ENCODE results near the gene APEH. TPM values are rescaled to one million over a fixed set of nuclear protein-coding genes. Genes with fewer than 3 reads are reported as not detected.
A peak's percentile ranks its signal among the peaks of the same experiment; 100 is the strongest.

Gene APEH
- total and polyA plus RNA-seq, 2 of the 13 experiments (the other 11 are each of a cell fraction or from before 2014, with no cell fraction given), result 116 to 130 TPM

DNA sequence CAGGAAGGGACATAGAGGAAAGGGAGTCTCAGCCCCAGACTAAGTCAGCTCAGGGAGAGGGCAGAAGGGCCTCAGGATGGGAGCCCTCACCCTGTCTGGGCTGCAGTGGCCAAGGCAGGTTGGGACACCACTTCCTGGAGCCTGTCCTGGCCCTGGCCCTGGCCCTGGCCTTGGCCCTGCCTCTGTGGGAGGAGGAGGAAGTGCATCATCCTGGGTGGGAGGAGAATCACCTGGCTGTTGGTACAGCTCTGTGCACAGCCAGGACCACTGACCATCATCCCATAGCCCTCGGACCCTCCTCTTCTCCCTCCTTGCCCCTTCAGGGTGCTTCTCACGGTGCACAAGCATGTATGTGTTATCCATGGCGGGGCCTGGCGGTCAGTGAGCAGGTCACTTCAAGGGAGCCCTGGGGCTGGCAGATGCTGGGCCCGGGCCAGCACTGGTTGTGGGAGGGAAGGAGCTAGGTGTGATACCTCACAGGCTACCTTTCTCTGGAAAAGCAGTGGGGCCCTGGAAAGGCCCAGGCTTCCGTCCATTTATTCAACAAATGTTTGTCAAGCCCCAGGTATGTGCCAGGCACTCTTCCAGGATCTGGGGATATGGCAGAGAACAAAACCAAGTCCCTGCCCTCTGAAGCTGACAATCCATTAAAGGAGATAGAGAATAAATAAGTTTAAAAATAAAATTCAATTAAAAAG, 8.2 kb upstream of the APEH start (continued):
- TF ChIP-seq ZBTB7A (CRISPR knock-in tag; IDR thresholded peaks at IDR 0.05), result no peak
- TF ChIP-seq KDM3A (CRISPR knock-in tag; IDR thresholded peaks at IDR 0.05; ENCODE audit: low read depth), result no peak
- no peak for TF ChIP-seq ZNF44 (CRISPR knock-in tag; IDR thresholded peaks at IDR 0.05)
- TF ChIP-seq GABPA (IDR thresholded peaks at IDR 0.05; ENCODE audit: low read depth, low read length), result no peak
- no peak for TF ChIP-seq GABPA (CRISPR knock-in tag; IDR thresholded peaks at IDR 0.05; ENCODE audit: low read depth)
- TF ChIP-seq DPF2 (CRISPR knock-in tag; IDR thresholded peaks at IDR 0.05; ENCODE audit: borderline replicate concordance, low read depth), result no peak
- no peak for TF ChIP-seq ZIK1 (CRISPR knock-in tag; IDR thresholded peaks at IDR 0.05; ENCODE audit: borderline replicate concordance, low read depth)
- TF ChIP-seq CHCHD3 (CRISPR knock-in tag; IDR thresholded peaks at IDR 0.05), result no peak
- no peak for TF ChIP-seq RFX1 (IDR thresholded peaks at IDR 0.05)
- TF ChIP-seq ZNF550 (CRISPR knock-in tag; IDR thresholded peaks at IDR 0.05; ENCODE audit: borderline replicate concordance), result no peak
- TF ChIP-seq, protein P1, sequence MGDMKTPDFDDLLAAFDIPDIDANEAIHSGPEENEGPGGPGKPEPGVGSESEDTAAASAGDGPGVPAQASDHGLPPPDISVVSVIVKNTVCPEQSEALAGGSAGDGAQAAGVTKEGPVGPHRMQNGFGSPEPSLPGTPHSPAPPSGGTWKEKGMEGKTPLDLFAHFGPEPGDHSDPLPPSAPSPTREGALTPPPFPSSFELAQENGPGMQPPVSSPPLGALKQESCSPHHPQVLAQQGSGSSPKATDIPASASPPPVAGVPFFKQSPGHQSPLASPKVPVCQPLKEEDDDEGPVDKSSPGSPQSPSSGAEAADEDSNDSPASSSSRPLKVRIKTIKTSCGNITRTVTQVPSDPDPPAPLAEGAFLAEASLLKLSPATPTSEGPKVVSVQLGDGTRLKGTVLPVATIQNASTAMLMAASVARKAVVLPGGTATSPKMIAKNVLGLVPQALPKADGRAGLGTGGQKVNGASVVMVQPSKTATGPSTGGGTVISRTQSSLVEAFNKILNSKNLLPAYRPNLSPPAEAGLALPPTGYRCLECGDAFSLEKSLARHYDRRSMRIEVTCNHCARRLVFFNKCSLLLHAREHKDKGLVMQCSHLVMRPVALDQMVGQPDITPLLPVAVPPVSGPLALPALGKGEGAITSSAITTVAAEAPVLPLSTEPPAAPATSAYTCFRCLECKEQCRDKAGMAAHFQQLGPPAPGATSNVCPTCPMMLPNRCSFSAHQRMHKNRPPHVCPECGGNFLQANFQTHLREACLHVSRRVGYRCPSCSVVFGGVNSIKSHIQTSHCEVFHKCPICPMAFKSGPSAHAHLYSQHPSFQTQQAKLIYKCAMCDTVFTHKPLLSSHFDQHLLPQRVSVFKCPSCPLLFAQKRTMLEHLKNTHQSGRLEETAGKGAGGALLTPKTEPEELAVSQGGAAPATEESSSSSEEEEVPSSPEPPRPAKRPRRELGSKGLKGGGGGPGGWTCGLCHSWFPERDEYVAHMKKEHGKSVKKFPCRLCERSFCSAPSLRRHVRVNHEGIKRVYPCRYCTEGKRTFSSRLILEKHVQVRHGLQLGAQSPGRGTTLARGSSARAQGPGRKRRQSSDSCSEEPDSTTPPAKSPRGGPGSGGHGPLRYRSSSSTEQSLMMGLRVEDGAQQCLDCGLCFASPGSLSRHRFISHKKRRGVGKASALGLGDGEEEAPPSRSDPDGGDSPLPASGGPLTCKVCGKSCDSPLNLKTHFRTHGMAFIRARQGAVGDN (CRISPR knock-in tag; IDR thresholded peaks at IDR 0.05), result peak; percentile 92
- TF ChIP-seq, protein P2, sequence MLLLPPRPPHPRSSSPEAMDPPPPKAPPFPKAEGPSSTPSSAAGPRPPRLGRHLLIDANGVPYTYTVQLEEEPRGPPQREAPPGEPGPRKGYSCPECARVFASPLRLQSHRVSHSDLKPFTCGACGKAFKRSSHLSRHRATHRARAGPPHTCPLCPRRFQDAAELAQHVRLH (CRISPR knock-in tag; IDR thresholded peaks at IDR 0.05; ENCODE audit: borderline replicate concordance, low read depth), result no peak
- no peak for TF ChIP-seq ONECUT2 (CRISPR knock-in tag; IDR thresholded peaks at IDR 0.05)
- no peak for TF ChIP-seq MAF1 (CRISPR knock-in tag; IDR thresholded peaks at IDR 0.05; ENCODE audit: borderline replicate concordance)
- no peak for TF ChIP-seq FLYWCH1 (CRISPR knock-in tag; IDR thresholded peaks at IDR 0.05)
- TF ChIP-seq, protein P3, sequence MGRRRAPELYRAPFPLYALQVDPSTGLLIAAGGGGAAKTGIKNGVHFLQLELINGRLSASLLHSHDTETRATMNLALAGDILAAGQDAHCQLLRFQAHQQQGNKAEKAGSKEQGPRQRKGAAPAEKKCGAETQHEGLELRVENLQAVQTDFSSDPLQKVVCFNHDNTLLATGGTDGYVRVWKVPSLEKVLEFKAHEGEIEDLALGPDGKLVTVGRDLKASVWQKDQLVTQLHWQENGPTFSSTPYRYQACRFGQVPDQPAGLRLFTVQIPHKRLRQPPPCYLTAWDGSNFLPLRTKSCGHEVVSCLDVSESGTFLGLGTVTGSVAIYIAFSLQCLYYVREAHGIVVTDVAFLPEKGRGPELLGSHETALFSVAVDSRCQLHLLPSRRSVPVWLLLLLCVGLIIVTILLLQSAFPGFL (CRISPR knock-in tag; IDR thresholded peaks at IDR 0.05), result no peak
- no peak for TF ChIP-seq ZNF230 (CRISPR knock-in tag; IDR thresholded peaks at IDR 0.05)
- no peak for TF ChIP-seq ZNF431 (CRISPR knock-in tag; IDR thresholded peaks at IDR 0.05; ENCODE audit: borderline replicate concordance, low read depth)
- no peak for TF ChIP-seq JDP2 (CRISPR knock-in tag; IDR thresholded peaks at IDR 0.05; ENCODE audit: borderline replicate concordance)
- peak; percentile 57; the same call in 1 of the 2 replicates for TF ChIP-seq ZNF441 (CRISPR knock-in tag; IDR thresholded peaks at IDR 0.05; ENCODE audit: borderline replicate concordance)
- TF ChIP-seq ZNF567 (CRISPR knock-in tag; IDR thresholded peaks at IDR 0.05; ENCODE audit: borderline replicate concordance), result no peak
- TF ChIP-seq ZNF180 (CRISPR knock-in tag; IDR thresholded peaks at IDR 0.05; ENCODE audit: borderline replicate concordance, low read depth), result no peak
- no peak for TF ChIP-seq ZNF235 (CRISPR knock-in tag; IDR thresholded peaks at IDR 0.05; ENCODE audit: borderline replicate concordance)
- TF ChIP-seq, protein P4, sequence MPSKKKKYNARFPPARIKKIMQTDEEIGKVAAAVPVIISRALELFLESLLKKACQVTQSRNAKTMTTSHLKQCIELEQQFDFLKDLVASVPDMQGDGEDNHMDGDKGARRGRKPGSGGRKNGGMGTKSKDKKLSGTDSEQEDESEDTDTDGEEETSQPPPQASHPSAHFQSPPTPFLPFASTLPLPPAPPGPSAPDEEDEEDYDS (CRISPR knock-in tag; IDR thresholded peaks at IDR 0.05), result 0 out of 2 replicates have a peak, but pooled peaks have one; percentile 35
- no peak for TF ChIP-seq ZFP41 (CRISPR knock-in tag; IDR thresholded peaks at IDR 0.05; ENCODE audit: borderline replicate concordance)
- no peak for TF ChIP-seq ZNF430 (CRISPR knock-in tag; IDR thresholded peaks at IDR 0.05)
- no peak for TF ChIP-seq ATF1 (CRISPR knock-in tag; IDR thresholded peaks at IDR 0.05)
